CD14-positive monocyte (primary cell): Measurements from ENCODE around the gene BFSP2. TPM values are rescaled to one million over a fixed set of nuclear protein-coding genes. Genes with fewer than 3 reads are reported as not detected.

Experiments
- DNase-seq, 3 donors: peaks; one replicate each; pipeline ENCODE4 v3.0.0-alpha.2; 2011 to 2022
- H2AFZ ChIP-seq: 2 replicates; pipeline ENCODE4 v1.6.0; 2012; ENCODE audit warnings: mild to moderate bottlenecking, low read depth, low read length, inconsistent platforms; ENCODE audit not compliant: insufficient read depth, poor library complexity, severe bottlenecking
- H3K27ac ChIP-seq, 2 donors: 1 replicate in 1 of 2; 2 replicates in 1 of 2; pipeline ENCODE4 v1.5.1; 2012 to 2013; ENCODE audit warnings: low read length in 2 of 2, control low read depth in 1 of 2, inconsistent platforms in 1 of 2, low read depth in 1 of 2, mild to moderate bottlenecking in 1 of 2
- H3K27me3 ChIP-seq, 2 donors: one replicate each; pipeline versions ENCODE4 v1.6.0 to v1.6.1; 2011 to 2013; ENCODE audit warnings: low read length in 2 of 2; ENCODE audit not compliant: control insufficient read depth in 2 of 2, insufficient read depth in 2 of 2
- H3K36me3 ChIP-seq, 2 donors: replicated peaks in 1 of 2; 1 replicate in 1 of 2; 2 replicates in 1 of 2; pipeline versions ENCODE4 v1.5.1 to v1.6.1; 2012 to 2013; ENCODE audit warnings: low read length in 2 of 2, control low read depth in 1 of 2, inconsistent platforms in 1 of 2, mild to moderate bottlenecking in 1 of 2; ENCODE audit not compliant: insufficient read depth in 2 of 2, control insufficient read depth in 1 of 2
- H3K4me1 ChIP-seq, 2 donors: 1 replicate in 1 of 2; 2 replicates in 1 of 2; pipeline versions ENCODE4 v1.5.1 to v1.6.1; 2012 to 2013; ENCODE audit warnings: low read length in 2 of 2, control low read depth in 1 of 2, inconsistent platforms in 1 of 2, mild to moderate bottlenecking in 1 of 2, moderate library complexity in 1 of 2; ENCODE audit not compliant: insufficient read depth in 2 of 2, control insufficient read depth in 1 of 2
- H3K4me2 ChIP-seq: replicated peaks from 2 replicates; pipeline ENCODE3; 2012; ENCODE audit warnings: low read length, moderate library complexity, mild to moderate bottlenecking; ENCODE audit not compliant: poor library complexity, severe bottlenecking; ENCODE audit errors: extremely low read depth
- H3K4me3 ChIP-seq, 3 experiments: fragments of 200-600 bp in 1 of 3; sonication (generic) in 1 of 3; replicated peaks in 1 of 3; 1 replicate in 2 of 3; 2 replicates in 1 of 3; pipeline ENCODE4 v1.5.1; 2011 to 2013; ENCODE audit warnings: low read length in 3 of 3, mild to moderate bottlenecking in 3 of 3, control low read depth in 2 of 3, low read depth in 2 of 3, inconsistent platforms in 1 of 3, moderate library complexity in 1 of 3
- H3K79me2 ChIP-seq: 2 replicates; pipeline ENCODE4 v1.6.0; 2012; ENCODE audit warnings: mild to moderate bottlenecking, control low read depth, inconsistent platforms, low read length, moderate library complexity; ENCODE audit not compliant: insufficient read depth
- H3K9ac ChIP-seq: 2 replicates; pipeline ENCODE4 v1.6.0; 2017; ENCODE audit warnings: low read length, mild to moderate bottlenecking; ENCODE audit not compliant: insufficient read depth, poor library complexity, severe bottlenecking
- H3K9me3 ChIP-seq, 2 donors: replicated peaks in 1 of 2; 1 replicate in 1 of 2; 2 replicates in 1 of 2; pipeline versions ENCODE4 v1.5.1 to v1.6.1; 2012 to 2013; ENCODE audit warnings: low read length in 2 of 2, control low read depth in 1 of 2; ENCODE audit not compliant: control insufficient read depth in 1 of 2, insufficient read depth in 1 of 2
- H4K20me1 ChIP-seq: 2 replicates; pipeline ENCODE4 v1.6.0; 2012; ENCODE audit warnings: mild to moderate bottlenecking, low read length, control low read depth, moderate library complexity; ENCODE audit not compliant: insufficient read depth
- H3K27ac Mint-ChIP-seq, 7 donors: one replicate each; pipeline ENCODE4 v1.8.0; 2020; ENCODE audit warnings: mild to moderate bottlenecking in 7 of 7, mixed read lengths in 7 of 7, moderate library complexity in 6 of 7, inconsistent platforms in 2 of 7
- H3K27me3 Mint-ChIP-seq, 3 donors: one replicate each; pipeline ENCODE4 v1.8.0; 2021 to 2022; ENCODE audit warnings: low read depth in 3 of 3, mild to moderate bottlenecking in 3 of 3, mixed read lengths in 3 of 3, moderate library complexity in 3 of 3, inconsistent platforms in 1 of 3
- H3K36me3 Mint-ChIP-seq, 2 donors: one replicate each; pipeline ENCODE4 v1.8.0; 2020; ENCODE audit warnings: mixed read lengths in 2 of 2, inconsistent platforms in 1 of 2, mild to moderate bottlenecking in 1 of 2
- H3K4me1 Mint-ChIP-seq: one replicate; pipeline ENCODE4 v1.8.0; 2020; ENCODE audit warnings: mild to moderate bottlenecking, mixed read lengths
- H3K4me3 Mint-ChIP-seq, 2 donors: one replicate each; pipeline ENCODE4 v1.8.0; 2020; ENCODE audit warnings: mild to moderate bottlenecking in 2 of 2, mixed read lengths in 2 of 2, moderate library complexity in 1 of 2
- H3K9me3 Mint-ChIP-seq, 7 donors: one replicate each; pipeline ENCODE4 v1.8.0; 2020 to 2022; ENCODE audit warnings: mixed read lengths in 7 of 7, mild to moderate bottlenecking in 6 of 7, moderate library complexity in 6 of 7, inconsistent platforms in 2 of 7
- CTCF ChIP-seq: fragments of 200-600 bp; IDR thresholded peaks from one replicate; pipeline ENCODE4 v1.8.0; 2022; ENCODE audit warnings: antibody characterized with exemption, mild to moderate bottlenecking
- WGBS: methylation state at CpG from one replicate; pipeline ENCODE4 v1.1.5; 2013; ENCODE audit warnings: missing lambda C conversion rate; ENCODE audit not compliant: insufficient coverage; 5-methylcytosine and 5-hydroxymethylcytosine counted together
- intact Hi-C, 2 donors: fragments of 100-400 bp; cut with micrococcal nuclease; formaldehyde crosslinking; loops; one replicate each; pipeline versions ENCODE4 v1.15.0 to v1.15.1; 2023
- polyA plus RNA-seq, 3 donors: library from polyadenylated mRNA; depleted of rRNA in 1 of 3; unstranded in 2 of 3; stranded (reverse) in 1 of 3; fragments of 300-500 nt in 2 of 3; fragments of >200 nt in 1 of 3; fragmentation: Illumina TruSeq in 2 of 3; gene quantifications; 1 replicate in 2 of 3; 2 replicates in 1 of 3; pipeline ENCODE4 v1.2.3, GENCODE V29; 2012 to 2021

The BFSP2 gene
- polyA plus RNA-seq, 3 donors = not detected

- 80% methylated on average over 3 of the region's 3 CpGs for WGBS
- no peak for TF ChIP-seq CTCF
- Histone ChIP-seq H3K9me3 (no peaks in the 10 kb centered on the region), H3K4me3 (no peak overlapping the region), H3K4me1 (no peaks in the 10 kb centered on the region), H3K4me2 (no peak overlapping the region), H2AFZ (no peak overlapping the region), H3K27ac (no peak overlapping the region), H3K9ac (no peak overlapping the region), H4K20me1 (no peaks in the 10 kb centered on the region), H3K36me3 (no peaks in the 10 kb centered on the region), H3K27me3 (no peaks in the 10 kb centered on the region), H3K79me2 (no peaks in the 10 kb centered on the region)
- Mint-ChIP-seq H3K4me3 (no peak overlapping the region), H3K4me1 (no peaks in the 10 kb centered on the region), H3K27me3 (peaks cover 0 to 2% (median 2%) of the 10 kb centered on the region in 3 donors), H3K9me3 (no peaks in the 10 kb centered on the region), H3K27ac (no peak overlapping the region), H3K36me3 (no peaks in the 10 kb centered on the region)
- DNase-seq = no peak
- intact Hi-C loops = no loop called here
These were observed 55.4 kb downstream of the BFSP2 start for GRCh38 chr3:133455281-133455680.

GRCh38 chr3:133455960-133456359 is 56.1 kb downstream of the BFSP2 start:
- Histone ChIP-seq H3K4me2 (no peak overlapping the region), H3K4me3 (no peak overlapping the region), H3K27me3 (no peaks in the 10 kb centered on the region), H2AFZ (no peak overlapping the region), H3K9me3 (no peaks in the 10 kb centered on the region), H4K20me1 (no peaks in the 10 kb centered on the region), H3K27ac (no peak overlapping the region), H3K36me3 (no peaks in the 10 kb centered on the region), H3K4me1 (no peaks in the 10 kb centered on the region), H3K9ac (no peak overlapping the region), H3K79me2 (no peaks in the 10 kb centered on the region)
- Mint-ChIP-seq H3K4me1 (no peaks in the 10 kb centered on the region), H3K36me3 (no peaks in the 10 kb centered on the region), H3K27me3 (peaks cover 0 to 2% (median 2%) of the 10 kb centered on the region in 3 donors), H3K9me3 (no peaks in the 10 kb centered on the region), H3K27ac (no peak overlapping the region), H3K4me3 (no peak overlapping the region)
- no peak for TF ChIP-seq CTCF
- WGBS = 88% methylated on average over 1 of the region's 2 CpGs
- intact Hi-C loops = no loop called here
- DNase-seq = no peak
